ENCODE results near the gene SNTA1. TPM values are rescaled to one million over a fixed set of nuclear protein-coding genes. Genes with fewer than 3 reads are reported as not detected.

The SNTA1 gene
- total RNA-seq, 2 experiments from 2014 or later: 5.6 to 5.8 TPM

GRCh38 chr20:33450867-33451266 lies 7.3 kb upstream of the SNTA1 start:
- H3K4me3 Mint-ChIP-seq: no peak overlapping the region

DNA sequence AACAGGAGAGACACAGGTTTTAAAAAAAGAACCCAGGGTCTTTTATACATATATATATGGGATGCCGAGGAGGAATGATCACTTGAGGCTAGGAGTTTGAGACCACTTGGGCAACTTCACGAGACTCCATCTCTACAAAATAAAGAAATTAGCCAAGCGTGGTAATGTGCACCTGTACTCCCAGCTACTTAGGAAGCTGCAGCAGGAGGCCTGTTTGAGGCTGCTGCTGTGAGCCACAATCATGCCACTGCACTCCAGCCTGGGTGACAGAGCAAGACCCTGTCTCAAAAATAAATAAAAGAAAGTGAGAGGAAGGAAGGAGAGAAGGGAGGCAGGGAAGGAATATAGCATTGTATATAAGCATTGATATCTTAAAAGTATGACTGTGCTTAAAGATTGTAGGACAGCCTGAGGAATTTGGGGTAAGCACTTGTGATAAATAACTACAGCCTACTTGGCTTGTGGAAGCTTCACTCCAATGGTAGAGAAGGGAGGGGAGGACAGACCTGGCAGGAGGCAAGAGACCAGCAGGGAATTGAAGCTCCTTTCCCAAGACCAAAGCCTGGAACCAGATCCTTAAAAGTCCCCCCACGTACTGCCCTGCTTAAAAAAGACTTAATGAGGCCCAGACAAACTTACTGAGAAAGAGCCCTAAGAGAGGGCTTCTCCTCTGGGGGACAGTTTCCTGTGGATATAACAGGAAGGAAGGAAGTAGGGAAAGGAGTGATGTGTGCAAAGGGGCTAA lies 2.5 kb upstream of the SNTA1 start:
- no peak for DNase-seq
- POLR2A ChIA-PET: interaction anchor here (0.6 to 1.0 kb wide), 3 partner anchors 45 to 218 kb away, joined by 3 to 4 read pairs (median 4); partner anchors contain the start of gene CDK5RAP1
- Mint-ChIP-seq H3K36me3 (ENCODE audit: low read depth) (no peaks in the 10 kb centered on the region), H3K9me3 (no peaks in the 10 kb centered on the region), H3K4me3 (no peak overlapping the region), H3K27me3 (no peaks in the 10 kb centered on the region), H3K4me1 (ENCODE audit: low read depth) (peaks cover 12% of the 10 kb centered on the region), H3K27ac (no peak overlapping the region)
- no peak for TF ChIP-seq CTCF (IDR thresholded peaks at IDR 0.05)
- intact Hi-C loops (cut with micrococcal nuclease): no loop called here
- ATAC-seq: no peak
- CTCF ChIA-PET: interaction anchor here (1.0 to 4.3 kb wide), 4 partner anchors 8 to 221 kb away, joined by 3 to 30 read pairs (median 6); partner anchors contain the start of gene ACTL10

More at GRCh38 chr20:33450867-33451266, 7.3 kb upstream of the SNTA1 start:
- TF ChIP-seq CTCF (IDR thresholded peaks at IDR 0.05): no peak
- ChIA-PET CTCF (no interaction called here), POLR2A (no interaction called here)
- intact Hi-C loops (cut with micrococcal nuclease): no loop called here
- DNase-seq: no peak
- H3K36me3 Mint-ChIP-seq (ENCODE audit: low read depth): no peaks in the 10 kb centered on the region
- H3K27ac Mint-ChIP-seq: no peak overlapping the region
- H3K4me1 Mint-ChIP-seq (ENCODE audit: low read depth): no peaks in the 10 kb centered on the region
- H3K9me3 Mint-ChIP-seq: no peaks in the 10 kb centered on the region
- ATAC-seq: no peak
- no peaks in the 10 kb centered on the region for H3K27me3 Mint-ChIP-seq

GRCh38 chr20:33444797-33445560 lies 1.4 kb upstream of the SNTA1 start:
- peak; percentile 28 for ATAC-seq
- ChIA-PET POLR2A (interaction anchor here (1.0 to 2.1 kb wide), 6 partner anchors 43 to 224 kb away, joined by 3 to 11 read pairs (median 4); partner anchors contain the start of genes ACTL10, CBFA2T2 and CDK5RAP1), CTCF (interaction anchor here (0.7 to 4.3 kb wide), 10 partner anchors 9 to 222 kb away, joined by 3 to 30 read pairs (median 5); partner anchors contain the start of genes ACTL10, CBFA2T2 and CDK5RAP1)
- peaks cover 12% of the 10 kb centered on the region for H3K4me1 Mint-ChIP-seq (ENCODE audit: low read depth)
- no peaks in the 10 kb centered on the region for H3K36me3 Mint-ChIP-seq (ENCODE audit: low read depth)
- intact Hi-C loops (cut with micrococcal nuclease): no loop called here
- no peaks in the 10 kb centered on the region for H3K9me3 Mint-ChIP-seq
- H3K27ac Mint-ChIP-seq: peak overlapping the region; percentile 76
- H3K4me3 Mint-ChIP-seq: peak overlapping the region; percentile 83
- peak; percentile 43 for TF ChIP-seq CTCF (IDR thresholded peaks at IDR 0.05)
- peak; percentile 66 for DNase-seq
- H3K27me3 Mint-ChIP-seq: no peaks in the 10 kb centered on the region

DNA sequence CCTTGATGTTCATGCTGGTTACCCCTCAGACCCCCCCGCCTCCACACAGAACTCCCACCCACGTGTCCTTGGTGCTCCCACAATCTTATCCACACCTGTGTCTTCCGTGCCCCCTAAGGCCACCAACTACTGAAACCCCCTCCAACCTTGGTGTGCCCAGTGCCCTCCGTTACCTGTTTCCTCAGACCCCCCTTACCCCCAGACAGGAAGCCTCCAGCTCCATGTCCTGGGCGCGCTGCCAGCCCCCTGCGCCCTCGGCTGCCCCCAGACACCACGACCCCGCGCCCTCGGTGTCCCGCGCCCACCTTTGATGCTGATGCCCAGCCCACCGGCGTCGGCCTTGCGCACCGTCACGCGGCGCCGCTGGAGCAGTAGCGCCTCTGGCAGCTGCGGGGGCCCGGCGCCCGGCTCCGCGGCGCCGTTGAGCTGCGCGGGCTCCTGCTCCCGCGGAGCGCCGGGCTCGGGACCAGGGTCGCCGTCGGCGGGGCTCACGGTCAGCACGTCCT lies 504 bp downstream of the SNTA1 start:
- intact Hi-C loops (cut with micrococcal nuclease): no loop called here
- Mint-ChIP-seq H3K27ac (no peak overlapping the region), H3K4me3 (peak overlapping the region; percentile 68), H3K36me3 (ENCODE audit: low read depth) (no peaks in the 10 kb centered on the region), H3K27me3 (no peaks in the 10 kb centered on the region), H3K9me3 (no peaks in the 10 kb centered on the region), H3K4me1 (ENCODE audit: low read depth) (peaks cover 12% of the 10 kb centered on the region)
- ChIA-PET POLR2A (interaction anchor here (0.5 to 2.1 kb wide), 4 partner anchors 11 to 229 kb away, joined by 3 to 11 read pairs (median 4); partner anchors contain the start of gene ACTL10), CTCF (interaction anchor here (1.2 to 4.3 kb wide), 4 partner anchors 42 to 224 kb away, joined by 4 to 30 read pairs (median 8); partner anchors contain the start of genes ACTL10, CBFA2T2 and CDK5RAP1)
- ATAC-seq: peak; percentile 17
- DNase-seq: peak; percentile 37
- no peak for TF ChIP-seq CTCF (IDR thresholded peaks at IDR 0.05)

Data from activated CD8-positive, alpha-beta T cell treated with anti-CD3 and anti-CD28 coated beads for 36 hours (primary cell).